Measurements from ENCODE around the gene STK32C. TPM values are rescaled to one million over a fixed set of nuclear protein-coding genes. Genes with fewer than 3 reads are reported as not detected.

Gene STK32C
- total RNA-seq, 6 experiments from 2014 or later, result 1.6 to 3.5 (median 2.1) TPM

DNA sequence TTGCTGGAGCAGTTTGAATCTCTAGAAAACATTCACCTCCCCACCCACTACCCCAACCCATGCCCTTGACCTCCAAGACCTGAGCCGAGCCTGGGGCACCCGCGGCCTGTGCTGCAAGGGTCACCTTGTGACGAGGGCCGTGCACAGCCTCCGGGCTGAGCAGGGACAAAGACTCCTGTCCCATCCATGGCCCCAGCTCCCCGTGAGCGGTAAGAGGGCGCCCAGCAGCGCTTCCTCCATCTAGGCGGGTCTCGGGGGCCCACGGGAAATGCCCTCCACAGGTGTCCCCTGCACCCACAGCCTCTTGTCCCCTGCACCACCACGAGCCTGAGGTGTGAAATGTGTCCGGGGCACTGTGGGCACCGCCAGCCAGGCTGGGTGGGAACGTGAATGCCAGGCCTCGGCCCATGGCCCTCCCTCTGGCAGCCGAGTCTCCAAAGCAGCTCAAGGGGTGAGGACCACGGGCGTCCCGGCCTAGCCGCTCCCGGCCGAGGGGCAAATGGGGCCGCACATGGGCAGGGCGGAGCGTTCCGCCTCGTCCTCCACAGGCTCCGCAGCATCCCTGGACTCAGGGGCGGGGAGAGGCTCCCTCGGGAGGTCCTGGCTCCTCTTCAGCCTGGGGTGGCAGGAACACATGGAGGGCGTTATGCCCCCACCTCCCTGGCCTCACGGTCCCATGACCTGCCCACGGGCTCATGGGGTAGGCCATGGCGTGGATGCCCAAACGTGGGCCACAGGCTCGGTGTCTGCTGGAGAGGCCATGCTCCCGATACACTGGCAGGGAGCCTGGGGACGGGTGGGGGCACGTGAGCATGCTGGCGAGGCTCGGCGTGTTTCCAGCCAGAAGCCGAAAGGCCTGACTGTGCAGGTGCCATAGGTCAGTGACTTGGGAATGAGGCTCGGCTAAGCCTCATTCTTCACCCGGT is 100.0 kb downstream of the STK32C start:
- Histone ChIP-seq H3K27ac (no peak overlapping the region), H3K4me1 (no peaks in the 10 kb centered on the region), H3K36me3 (no peaks in the 10 kb centered on the region), H3K9me3 (no peaks in the 10 kb centered on the region), H3K4me3 (no peak overlapping the region), H3K27me3 (no peaks in the 10 kb centered on the region)
- peak in 1 of 3 donors; percentile 54 for DNase-seq
- intact Hi-C loops (cut with DNase I), result no loop called here
- ATAC-seq, result no peak
- 80% methylated on average over 4 of the region's 48 CpGs for WGBS (ENCODE audit: insufficient coverage, low coverage, low lambda C conversion rate, missing lambda C conversion rate)
- TF ChIP-seq, protein P1, sequence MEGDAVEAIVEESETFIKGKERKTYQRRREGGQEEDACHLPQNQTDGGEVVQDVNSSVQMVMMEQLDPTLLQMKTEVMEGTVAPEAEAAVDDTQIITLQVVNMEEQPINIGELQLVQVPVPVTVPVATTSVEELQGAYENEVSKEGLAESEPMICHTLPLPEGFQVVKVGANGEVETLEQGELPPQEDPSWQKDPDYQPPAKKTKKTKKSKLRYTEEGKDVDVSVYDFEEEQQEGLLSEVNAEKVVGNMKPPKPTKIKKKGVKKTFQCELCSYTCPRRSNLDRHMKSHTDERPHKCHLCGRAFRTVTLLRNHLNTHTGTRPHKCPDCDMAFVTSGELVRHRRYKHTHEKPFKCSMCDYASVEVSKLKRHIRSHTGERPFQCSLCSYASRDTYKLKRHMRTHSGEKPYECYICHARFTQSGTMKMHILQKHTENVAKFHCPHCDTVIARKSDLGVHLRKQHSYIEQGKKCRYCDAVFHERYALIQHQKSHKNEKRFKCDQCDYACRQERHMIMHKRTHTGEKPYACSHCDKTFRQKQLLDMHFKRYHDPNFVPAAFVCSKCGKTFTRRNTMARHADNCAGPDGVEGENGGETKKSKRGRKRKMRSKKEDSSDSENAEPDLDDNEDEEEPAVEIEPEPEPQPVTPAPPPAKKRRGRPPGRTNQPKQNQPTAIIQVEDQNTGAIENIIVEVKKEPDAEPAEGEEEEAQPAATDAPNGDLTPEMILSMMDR (IDR thresholded peaks at IDR 0.05), result no peak
- no peak for TF ChIP-seq POLR2A (IDR thresholded peaks at IDR 0.05)

DNA sequence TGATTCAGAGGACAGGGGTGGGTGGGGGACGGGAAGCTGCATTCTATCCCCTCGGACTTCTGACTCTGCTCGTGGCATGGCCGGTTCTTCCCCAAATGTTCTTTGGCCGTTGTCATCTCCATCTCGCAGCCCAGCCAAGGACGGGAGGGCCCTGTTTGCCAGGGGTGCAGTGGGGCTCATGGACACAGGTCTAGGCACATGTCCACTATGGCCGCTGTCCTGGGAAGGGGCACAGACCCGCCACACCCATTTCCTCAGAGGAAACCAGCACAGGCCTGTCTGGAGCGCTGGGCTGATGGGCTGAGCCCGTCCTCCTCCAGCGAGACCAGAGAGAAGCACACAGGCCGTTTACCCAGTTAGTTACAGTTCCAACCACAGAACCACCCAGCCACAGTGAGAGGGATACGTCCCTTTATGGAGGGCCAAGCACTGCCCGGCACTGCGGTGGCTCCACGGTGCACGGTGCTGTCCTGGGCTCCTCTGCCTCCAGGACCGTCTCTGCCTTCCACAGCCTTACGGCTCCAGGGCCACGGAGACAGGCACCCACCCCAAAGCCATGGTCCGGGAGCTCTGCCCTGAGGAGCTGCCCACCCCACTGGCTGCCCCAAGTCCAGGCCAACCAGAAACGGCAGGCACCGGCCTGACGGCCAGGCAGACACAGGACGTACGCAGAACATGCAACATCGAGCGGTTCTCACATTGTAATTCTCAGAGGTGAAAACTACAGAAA is 100.8 kb downstream of the STK32C start:
- H3K9me3 ChIP-seq, result no peaks in the 10 kb centered on the region
- TF ChIP-seq POLR2A (IDR thresholded peaks at IDR 0.05), result no peak
- TF ChIP-seq, protein P1 (IDR thresholded peaks at IDR 0.05), result no peak
- intact Hi-C loops (cut with DNase I), result no loop called here
- H3K27ac ChIP-seq, result no peak overlapping the region
- ATAC-seq (no peak), DNase-seq (peak in 1 of 3 donors; percentile 50)
- WGBS (ENCODE audit: insufficient coverage, low coverage, low lambda C conversion rate, missing lambda C conversion rate), result 60% methylated on average over 3 of the region's 29 CpGs
- no peaks in the 10 kb centered on the region for H3K27me3 ChIP-seq
- no peaks in the 10 kb centered on the region for H3K4me1 ChIP-seq
- H3K4me3 ChIP-seq, result no peak overlapping the region
- no peaks in the 10 kb centered on the region for H3K36me3 ChIP-seq

DNA sequence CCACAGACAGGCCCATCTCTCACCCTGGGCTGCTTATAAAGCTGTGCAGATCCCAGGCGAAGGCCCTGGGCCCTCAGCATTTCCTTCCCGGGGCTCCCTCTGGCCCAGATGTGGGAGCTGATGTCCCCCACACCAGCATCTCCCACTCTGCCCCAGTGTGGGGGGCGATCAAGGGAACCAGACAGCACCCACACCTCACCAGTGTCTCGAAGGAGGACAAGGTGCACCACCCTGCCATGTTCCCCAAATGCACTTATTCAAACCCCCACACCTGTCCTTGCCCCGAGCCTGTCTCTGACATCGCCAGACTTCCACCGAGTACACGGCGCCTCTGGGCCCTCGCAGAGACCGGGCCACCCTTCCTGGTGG is 101.4 kb downstream of the STK32C start:
- H3K4me1 ChIP-seq, result no peaks in the 10 kb centered on the region
- H3K27me3 ChIP-seq, result no peaks in the 10 kb centered on the region
- no peak for DNase-seq
- no peak overlapping the region for H3K27ac ChIP-seq
- no peak overlapping the region for H3K4me3 ChIP-seq
- H3K9me3 ChIP-seq, result no peaks in the 10 kb centered on the region
- intact Hi-C loops (cut with DNase I), result no loop called here
- ATAC-seq, result no peak
- H3K36me3 ChIP-seq, result no peaks in the 10 kb centered on the region
- WGBS (ENCODE audit: insufficient coverage, low coverage, low lambda C conversion rate, missing lambda C conversion rate), result 80% methylated on average over 1 of the region's 11 CpGs
- TF ChIP-seq POLR2A (IDR thresholded peaks at IDR 0.05), result no peak
- TF ChIP-seq, protein P1 (IDR thresholded peaks at IDR 0.05), result no peak

DNA sequence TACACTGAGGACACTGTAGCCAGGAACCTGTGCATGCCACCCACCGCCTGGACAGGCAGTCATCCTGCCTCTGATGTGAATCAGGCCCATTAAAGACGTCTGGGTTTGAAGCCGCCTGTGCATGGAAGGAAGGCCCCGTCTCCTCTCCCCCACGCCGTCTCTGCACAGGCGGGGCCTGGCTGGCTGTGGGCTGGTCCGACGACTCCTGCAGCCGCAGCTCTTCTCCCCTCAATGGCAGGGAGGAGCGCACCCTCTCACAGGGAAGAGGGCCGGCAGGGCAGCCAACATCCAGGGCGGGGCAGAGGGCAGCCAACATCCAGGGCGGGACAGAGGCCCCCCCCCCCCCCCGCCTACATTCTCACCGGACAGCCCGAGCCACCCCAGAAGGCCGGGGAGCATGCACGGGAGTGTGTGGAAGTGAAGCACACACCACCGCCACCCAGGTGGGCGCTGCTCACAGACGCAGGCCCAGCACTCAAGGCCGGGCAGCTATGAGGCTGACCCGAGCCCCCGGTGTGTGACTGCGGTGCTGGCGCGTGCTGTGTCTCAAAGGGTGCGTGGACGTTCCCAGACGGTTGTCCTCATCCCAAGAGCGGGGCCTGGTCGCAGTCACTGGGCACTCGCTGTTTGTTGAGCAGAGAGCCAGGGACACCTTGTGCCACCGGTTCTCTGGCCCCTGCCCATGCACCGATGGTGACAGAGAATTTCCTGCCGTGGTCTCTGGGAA is 101.9 kb downstream of the STK32C start:
- H3K4me3 ChIP-seq, result no peak overlapping the region
- no peaks in the 10 kb centered on the region for H3K4me1 ChIP-seq
- DNase-seq (peak in 2 of 3 donors; percentile 13 to 27), ATAC-seq (no peak)
- intact Hi-C loops (cut with DNase I), result no loop called here
- no peaks in the 10 kb centered on the region for H3K27me3 ChIP-seq
- H3K27ac ChIP-seq, result no peak overlapping the region
- WGBS (ENCODE audit: insufficient coverage, low coverage, low lambda C conversion rate, missing lambda C conversion rate), result 55% methylated on average over 2 of the region's 37 CpGs
- H3K9me3 ChIP-seq, result no peaks in the 10 kb centered on the region
- H3K36me3 ChIP-seq, result no peaks in the 10 kb centered on the region
- TF ChIP-seq, protein P1 (IDR thresholded peaks at IDR 0.05), result no peak
- no peak for TF ChIP-seq POLR2A (IDR thresholded peaks at IDR 0.05)

Data from right lobe of liver (tissue), 6 donors.